ENCODE data around the gene ARHGAP26.

DNA sequence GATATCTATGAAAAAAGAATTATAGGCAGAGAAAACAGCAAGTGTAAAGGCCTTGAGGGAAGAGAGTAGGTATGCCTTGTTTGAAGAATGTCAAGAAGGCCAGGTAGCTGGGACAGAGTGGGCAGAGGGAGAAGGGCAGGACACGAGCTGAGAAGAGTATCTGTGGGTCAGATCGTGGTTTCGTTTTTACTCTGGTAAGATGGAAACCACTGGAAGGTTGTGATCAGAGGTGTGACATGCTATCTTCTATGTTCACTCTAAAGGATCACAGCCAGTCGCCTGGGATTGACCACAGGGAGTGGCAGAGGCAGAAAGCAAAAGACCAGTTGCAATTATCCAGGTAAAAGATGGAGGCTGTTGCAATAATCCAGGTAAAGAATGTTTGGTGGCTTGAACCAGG is 12.6 kb upstream of the ARHGAP26 start:
- no peak for TF ChIP-seq CTCF (optimal IDR thresholded peaks at IDR 0.05 in 1 of 3, IDR thresholded peaks at IDR 0.05 in 1 of 3, conservative IDR thresholded peaks at IDR 0.05 in 1 of 3; ENCODE audit: extremely low read depth in 1 of 3, insufficient read depth in 2 of 3, low read length in 3 of 3)
- TF ChIP-seq EZH2 (IDR thresholded peaks at IDR 0.05; ENCODE audit: low read length) = no peak

Measured in keratinocyte (primary cell).